Measurements from ENCODE around the gene TRAF5.

DNA sequence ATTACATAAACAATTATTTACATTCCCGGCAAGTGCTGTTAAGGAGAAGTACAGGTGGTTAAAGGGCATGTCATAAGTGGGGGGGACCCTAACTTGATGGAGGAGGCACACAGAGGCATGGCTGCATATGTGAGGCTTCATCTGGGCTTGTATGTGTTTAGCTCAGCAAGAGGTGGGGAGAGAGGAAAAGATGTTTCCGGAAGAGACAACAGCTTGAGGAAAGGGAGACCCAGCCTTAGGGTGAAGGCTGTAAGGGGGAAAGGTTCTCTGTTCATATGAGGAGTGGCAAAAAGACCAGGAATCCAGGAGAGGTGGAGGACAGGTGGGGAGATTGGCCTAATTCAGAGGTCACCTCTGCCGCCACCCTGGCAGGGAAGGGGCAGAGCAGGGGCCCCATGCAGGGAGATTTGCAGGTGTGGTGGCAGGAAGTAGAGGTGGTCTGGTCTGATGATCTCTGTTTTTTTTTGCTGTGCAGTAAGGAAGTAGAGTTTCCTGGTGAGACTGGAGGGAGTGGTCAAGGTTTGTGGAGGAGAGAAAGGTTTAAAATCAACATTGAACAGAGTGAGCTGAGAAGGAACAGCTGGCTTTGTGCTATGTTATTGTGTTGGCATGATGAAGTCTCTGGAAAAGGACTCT lies 9.0 kb downstream of the TRAF5 start:
- TF ChIP-seq CTCF (conservative IDR thresholded peaks at IDR 0.05) (no peak), EZH2 (IDR thresholded peaks at IDR 0.05; ENCODE audit: low read depth) (no peak)
